Measurements from ENCODE around the gene ZNF521.

- TF ChIP-seq CTCF (conservative IDR thresholded peaks at IDR 0.05; ENCODE audit: low read length) (no peak), EZH2phosphoT487 (IDR thresholded peaks at IDR 0.05; ENCODE audit: borderline replicate concordance, low read depth, low read length) (no peak)
Measured at GRCh38 chr18:25057491-25058050, 294.4 kb downstream of the ZNF521 start.

Data from OCI-LY7 (cell line).